IPS-18a (cell line): ENCODE data around the gene DNAH6.

ENCODE experiments used
- H3K27ac ChIP-seq: one replicate; pipeline ENCODE4 v1.5.1; 2013; ENCODE audit warnings: low read length
- H3K27me3 ChIP-seq: one replicate; pipeline ENCODE4 v1.6.1; 2013; ENCODE audit warnings: mild to moderate bottlenecking, low read length; ENCODE audit not compliant: control insufficient read depth, insufficient read depth
- H3K36me3 ChIP-seq: one replicate; pipeline ENCODE4 v1.6.1; 2013; ENCODE audit warnings: low read depth, low read length; ENCODE audit not compliant: control insufficient read depth
- H3K4me1 ChIP-seq: one replicate; pipeline ENCODE4 v1.6.1; 2013; ENCODE audit warnings: low read depth, low read length; ENCODE audit not compliant: control insufficient read depth
- H3K4me3 ChIP-seq: one replicate; pipeline ENCODE4 v1.5.1; 2013; ENCODE audit warnings: low read length
- H3K9ac ChIP-seq: one replicate; pipeline ENCODE4 v1.6.1; 2013; ENCODE audit warnings: mild to moderate bottlenecking, low read length, moderate library complexity
- H3K9me3 ChIP-seq: one replicate; pipeline ENCODE4 v1.6.1; 2013; ENCODE audit warnings: low read depth, low read length; ENCODE audit not compliant: control insufficient read depth

Gene DNAH6

GRCh38 chr2:84836215-84836614 is 319.9 kb downstream of the DNAH6 start:
- H3K9me3 ChIP-seq = peaks cover 3% of the 10 kb centered on the region
- no peak overlapping the region for H3K4me3 ChIP-seq
- H3K9ac ChIP-seq = no peak overlapping the region
- H3K4me1 ChIP-seq = peaks cover 9% of the 10 kb centered on the region
- H3K27me3 ChIP-seq = no peaks in the 10 kb centered on the region
- H3K27ac ChIP-seq = no peak overlapping the region
- no peaks in the 10 kb centered on the region for H3K36me3 ChIP-seq

GRCh38 chr2:84838434-84839145 is 322.3 kb downstream of the DNAH6 start:
- Histone ChIP-seq H3K9ac (no peak overlapping the region), H3K27me3 (no peaks in the 10 kb centered on the region), H3K4me1 (no peaks in the 10 kb centered on the region), H3K36me3 (no peaks in the 10 kb centered on the region), H3K27ac (no peak overlapping the region), H3K9me3 (peaks cover 3% of the 10 kb centered on the region), H3K4me3 (no peak overlapping the region)

GRCh38 chr2:84839851-84840250 is 323.6 kb downstream of the DNAH6 start:
- no peak overlapping the region for H3K27ac ChIP-seq
- no peaks in the 10 kb centered on the region for H3K36me3 ChIP-seq
- H3K9me3 ChIP-seq = peaks cover 3% of the 10 kb centered on the region
- no peak overlapping the region for H3K4me3 ChIP-seq
- H3K4me1 ChIP-seq = no peaks in the 10 kb centered on the region
- no peak overlapping the region for H3K9ac ChIP-seq
- H3K27me3 ChIP-seq = no peaks in the 10 kb centered on the region

GRCh38 chr2:84840306-84840705 is 324.0 kb downstream of the DNAH6 start:
- Histone ChIP-seq H3K9ac (no peak overlapping the region), H3K4me3 (no peak overlapping the region), H3K36me3 (no peaks in the 10 kb centered on the region), H3K4me1 (no peaks in the 10 kb centered on the region), H3K27ac (no peak overlapping the region), H3K9me3 (peaks cover 3% of the 10 kb centered on the region), H3K27me3 (no peaks in the 10 kb centered on the region)

- Histone ChIP-seq H3K4me1 (no peaks in the 10 kb centered on the region), H3K27ac (no peak overlapping the region), H3K9me3 (no peaks in the 10 kb centered on the region), H3K9ac (no peak overlapping the region), H3K4me3 (no peak overlapping the region), H3K27me3 (no peaks in the 10 kb centered on the region), H3K36me3 (no peaks in the 10 kb centered on the region)
Observed at GRCh38 chr2:84841577-84841976, 325.3 kb downstream of the DNAH6 start.

GRCh38 chr2:84844141-84844540 is 327.8 kb downstream of the DNAH6 start:
- no peak overlapping the region for H3K27ac ChIP-seq
- H3K27me3 ChIP-seq = no peaks in the 10 kb centered on the region
- H3K4me1 ChIP-seq = no peaks in the 10 kb centered on the region
- H3K9ac ChIP-seq = no peak overlapping the region
- no peak overlapping the region for H3K4me3 ChIP-seq
- no peaks in the 10 kb centered on the region for H3K36me3 ChIP-seq
- no peaks in the 10 kb centered on the region for H3K9me3 ChIP-seq

GRCh38 chr2:84846041-84846663 is 329.9 kb downstream of the DNAH6 start:
- no peaks in the 10 kb centered on the region for H3K9me3 ChIP-seq
- H3K27me3 ChIP-seq = no peaks in the 10 kb centered on the region
- H3K27ac ChIP-seq = no peak overlapping the region
- H3K36me3 ChIP-seq = no peaks in the 10 kb centered on the region
- no peaks in the 10 kb centered on the region for H3K4me1 ChIP-seq
- no peak overlapping the region for H3K9ac ChIP-seq
- no peak overlapping the region for H3K4me3 ChIP-seq

GRCh38 chr2:84846741-84847142 is 330.4 kb downstream of the DNAH6 start:
- Histone ChIP-seq H3K9ac (no peak overlapping the region), H3K27me3 (no peaks in the 10 kb centered on the region), H3K4me3 (no peak overlapping the region), H3K9me3 (no peaks in the 10 kb centered on the region), H3K36me3 (no peaks in the 10 kb centered on the region), H3K27ac (no peak overlapping the region), H3K4me1 (no peaks in the 10 kb centered on the region)

- H3K27me3 ChIP-seq = no peaks in the 10 kb centered on the region
- H3K4me3 ChIP-seq = no peak overlapping the region
- no peaks in the 10 kb centered on the region for H3K4me1 ChIP-seq
- no peaks in the 10 kb centered on the region for H3K36me3 ChIP-seq
- H3K9ac ChIP-seq = no peak overlapping the region
- H3K9me3 ChIP-seq = no peaks in the 10 kb centered on the region
- no peak overlapping the region for H3K27ac ChIP-seq
Observed at GRCh38 chr2:84847326-84848050, 331.2 kb downstream of the DNAH6 start.

GRCh38 chr2:84849271-84849952 is 333.1 kb downstream of the DNAH6 start:
- Histone ChIP-seq H3K9ac (no peak overlapping the region), H3K9me3 (no peaks in the 10 kb centered on the region), H3K4me3 (no peak overlapping the region), H3K27me3 (peaks cover 4% of the 10 kb centered on the region), H3K4me1 (no peaks in the 10 kb centered on the region), H3K36me3 (no peaks in the 10 kb centered on the region), H3K27ac (no peak overlapping the region)

GRCh38 chr2:84850471-84850870 is 334.2 kb downstream of the DNAH6 start:
- H3K4me3 ChIP-seq = no peak overlapping the region
- H3K9me3 ChIP-seq = no peaks in the 10 kb centered on the region
- H3K27ac ChIP-seq = no peak overlapping the region
- no peak overlapping the region for H3K9ac ChIP-seq
- peaks cover 15% of the 10 kb centered on the region for H3K27me3 ChIP-seq
- no peaks in the 10 kb centered on the region for H3K36me3 ChIP-seq
- H3K4me1 ChIP-seq = peaks cover 6% of the 10 kb centered on the region
